GM19240 (cell line): ENCODE measurements around the gene HNRNPDL.
"Not testable (repeated sequence)": the region's sequence is repeated elsewhere in the genome, so short reads cannot be mapped to it uniquely, and the experiment has no call there.

Source experiments
- DNase-seq: peaks from one replicate; pipeline ENCODE4 v3.0.0; 2011; ENCODE audit warnings: low spot score; ENCODE audit not compliant: insufficient read length

HNRNPDL gene

GRCh38 chr4:82388405-82388804, 41.9 kb downstream of the HNRNPDL start:
- DNase-seq: no peak

GRCh38 chr4:82386312-82386711, 44.0 kb downstream of the HNRNPDL start:
- not testable (repeated sequence) for DNase-seq

- DNase-seq: no peak
Observed at GRCh38 chr4:82382751-82383150, 47.5 kb downstream of the HNRNPDL start.

- DNase-seq: no peak
Observed at GRCh38 chr4:82381661-82382296, 48.5 kb downstream of the HNRNPDL start.

- no peak for DNase-seq
Observed at GRCh38 chr4:82381235-82381634, 49.0 kb downstream of the HNRNPDL start.

- no peak for DNase-seq
Observed at GRCh38 chr4:82380831-82381230, 49.4 kb downstream of the HNRNPDL start.

- no peak for DNase-seq
Observed at GRCh38 chr4:82380344-82380743, 49.9 kb downstream of the HNRNPDL start.

- DNase-seq: no peak
Observed at GRCh38 chr4:82376109-82376508, 54.2 kb downstream of the HNRNPDL start.

- peak; percentile 66 for DNase-seq
Observed at GRCh38 chr4:82373816-82374625, 56.2 kb downstream of the HNRNPDL start, which contains the start of gene HNRNPD. Gene HNRNPD, minus strand, starts transcription at chr4:82373991. Its CDS starts 313 bp downstream, at chr4:82373678.

GRCh38 chr4:82373486-82373815, 56.8 kb downstream of the HNRNPDL start:
- DNase-seq: no peak
